K562 (cell line): ENCODE results near the gene GET4. TPM values are rescaled to one million over a fixed set of nuclear protein-coding genes. Genes with fewer than 3 reads are reported as not detected.

Source experiments
- ATAC-seq: fragments of 200-7000 bp; cut with Tn5 transposase; 3 replicates; pipeline ENCODE4 v1.9.1; 2020; ENCODE audit warnings: moderate library complexity
- BruUV-seq: library from RNA; stranded (reverse); fragments of 400-500 nt; replicated peaks from 2 replicates; lab custom pipeline; 2021; lab: Mats Ljungman, UMichigan
- CTCF ChIA-PET: fragments of 300-600 bp; formaldehyde crosslinking; extraction: SDS; loops from one replicate; lab custom pipeline; 2021; ENCODE audit warnings: low intra/inter-chr PET ratio; lab: Yijun Ruan, JAX
- POLR2A ChIA-PET: fragments of 300-600, 350-650 bp; sonication (Branson Sonifier 250); formaldehyde crosslinking; extraction: SDS; loops from one replicate; lab custom pipeline; 2021; ENCODE audit warnings: antibody characterized with exemption, inconsistent platforms; lab: Yijun Ruan, JAX
- DNase-seq, 4 experiments: peaks; one replicate each; pipeline versions ENCODE4 v3.0.0 to v3.0.0-alpha.2; 2011 to 2018; ENCODE audit warnings: low spot score in 3 of 4, mixed read lengths in 3 of 4; ENCODE audit errors: extremely low read depth in 1 of 4
- FAIRE-seq: peaks from 2 replicates; lab custom pipeline; 2011; peaks lifted over from hg19 to GRCh38; lab: Jason Lieb, UNC
- H2AFZ ChIP-seq: 2 replicates; pipeline ENCODE4 v1.6.0; 2011; ENCODE audit warnings: low read depth, low read length, control low read depth, inconsistent platforms
- H3K27ac ChIP-seq: fragments of 200-600 bp; 3 replicates; pipeline ENCODE4 v1.8.0; 2011; ENCODE audit warnings: low read depth, mild to moderate bottlenecking, control low read depth, inconsistent platforms, low read length, moderate library complexity, mixed read lengths; ENCODE audit errors: extremely low read depth
- H3K27me3 ChIP-seq, 2 experiments: fragments of 300-600 bp in 1 of 2; 2 replicates in 1 of 2; 3 replicates in 1 of 2; pipeline versions ENCODE4 v1.6.0 to v1.8.0; 2011; ENCODE audit warnings: inconsistent platforms in 2 of 2, low read length in 2 of 2, mild to moderate bottlenecking in 1 of 2, mixed read lengths in 1 of 2, moderate library complexity in 1 of 2; ENCODE audit not compliant: control insufficient read depth in 2 of 2, insufficient read depth in 2 of 2
- H3K36me3 ChIP-seq: fragments of 300-600 bp; 3 replicates; pipeline ENCODE4 v1.8.0; 2011; ENCODE audit warnings: mild to moderate bottlenecking, low read length, inconsistent platforms; ENCODE audit not compliant: control insufficient read depth, insufficient read depth
- H3K4me1 ChIP-seq, 2 experiments: fragments of 200-600 bp in 1 of 2; replicated peaks in 1 of 2; 2 replicates in 1 of 2; 3 replicates in 1 of 2; pipeline versions ENCODE4 v1.5.1 to v1.8.0; 2011; ENCODE audit warnings: inconsistent platforms in 2 of 2, low read length in 2 of 2, mild to moderate bottlenecking in 1 of 2, mixed read lengths in 1 of 2, moderate library complexity in 1 of 2; ENCODE audit not compliant: control insufficient read depth in 2 of 2, insufficient read depth in 2 of 2
- H3K4me2 ChIP-seq: 2 replicates; pipeline ENCODE4 v1.6.1; 2011; ENCODE audit warnings: low read length, control low read depth, inconsistent platforms, mixed read lengths; ENCODE audit not compliant: insufficient read depth
- H3K4me3 ChIP-seq: fragments of 200-600 bp; sonication (generic), shearing (Covaris generic); 2 replicates; pipeline ENCODE4 v1.5.1; 2016; ENCODE audit warnings: control low read depth, inconsistent platforms
- H3K79me2 ChIP-seq: fragments of 200-600 bp; 3 replicates; pipeline ENCODE4 v1.8.0; 2011; ENCODE audit warnings: low read length, inconsistent platforms; ENCODE audit not compliant: control insufficient read depth, insufficient read depth
- H3K9ac ChIP-seq, 2 experiments: 2 replicates each; pipeline versions ENCODE4 v1.6.0 to v1.6.1; 2011; ENCODE audit warnings: low read depth in 2 of 2, low read length in 2 of 2, control low read depth in 1 of 2, inconsistent platforms in 1 of 2, mild to moderate bottlenecking in 1 of 2, mixed read lengths in 1 of 2; ENCODE audit not compliant: insufficient read depth in 1 of 2
- H3K9me1 ChIP-seq: one replicate; pipeline ENCODE4 v1.6.0; 2011; ENCODE audit warnings: inconsistent platforms, mild to moderate bottlenecking, low read length, moderate library complexity; ENCODE audit not compliant: control insufficient read depth, insufficient read depth
- H3K9me3 ChIP-seq: replicated peaks from 2 replicates; pipeline ENCODE4 v1.5.1; 2011; ENCODE audit warnings: low read depth, low read length, inconsistent platforms; ENCODE audit not compliant: control insufficient read depth, insufficient read depth
- H4K20me1 ChIP-seq: replicated peaks from 2 replicates; pipeline ENCODE4 v1.6.1; 2011; ENCODE audit warnings: low read length, inconsistent platforms, mixed read lengths; ENCODE audit not compliant: control insufficient read depth, insufficient read depth
- CEBPG ChIP-seq, 3 experiments: fragments of 200-800 bp in 1 of 3; sonication (Bioruptor generic) in 1 of 3; sonication (generic) in 1 of 3; formaldehyde crosslinking in 1 of 3; IDR thresholded peaks in 2 of 3; conservative IDR thresholded peaks in 1 of 3; 2 replicates each; pipeline versions ENCODE4 v1.6.1 to v1.8.0; 2016 to 2022; ENCODE audit warnings: missing compliant biosample characterization in 2 of 3, missing genetic modification characterization in 2 of 3, mild to moderate bottlenecking in 1 of 3, missing genetic modification reagents in 1 of 3
- EZH2 ChIP-seq: IDR thresholded peaks from 2 replicates; pipeline ENCODE4 v1.6.1; 2012; ENCODE audit warnings: low read depth, mild to moderate bottlenecking, inconsistent platforms, low read length, borderline replicate concordance
- HNRNPL ChIP-seq: fragments of 200-400 bp; formaldehyde crosslinking; IDR thresholded peaks from 2 replicates; pipeline ENCODE4 v1.6.1; 2017; ENCODE audit warnings: low read depth, mild to moderate bottlenecking, low read length
- MLLT1 ChIP-seq, 2 experiments: fragments of 450-650 bp; IDR thresholded peaks; 2 replicates each; pipeline ENCODE4 v1.6.1; 2016
- PHF8 ChIP-seq: fragments of 200-600 bp; sonication (generic); IDR thresholded peaks from 2 replicates; pipeline ENCODE4 v1.6.1; 2012; ENCODE audit warnings: mixed run types, mild to moderate bottlenecking, inconsistent platforms, low read length, moderate library complexity, borderline replicate concordance
- POLR2G ChIP-seq: fragments of 200-400 bp; formaldehyde crosslinking; IDR thresholded peaks from 2 replicates; pipeline ENCODE4 v1.6.1; 2017; ENCODE audit warnings: low read depth, mild to moderate bottlenecking, antibody characterized with exemption, low read length, moderate library complexity
- RBM22 ChIP-seq: fragments of 200-400 bp; formaldehyde crosslinking; IDR thresholded peaks from 2 replicates; pipeline ENCODE4 v1.6.1; 2018; ENCODE audit warnings: low read length, low read depth; ENCODE audit not compliant: poor library complexity, severe bottlenecking
- SAFB2 ChIP-seq: fragments of 200-400 bp; formaldehyde crosslinking; IDR thresholded peaks from 2 replicates; pipeline ENCODE4 v1.6.1; 2018; ENCODE audit warnings: borderline replicate concordance, low read length, low read depth, moderate library complexity; ENCODE audit not compliant: severe bottlenecking
- SLC30A9 ChIP-seq: fragments of 250-450 bp; sonication (Bioruptor Pico); IDR thresholded peaks from 2 replicates; pipeline ENCODE4 v1.8.0; 2022; ENCODE audit warnings: mild to moderate bottlenecking, moderate library complexity
- SUPT5H ChIP-seq: fragments of 450-650 bp; IDR thresholded peaks from 2 replicates; pipeline ENCODE4 v1.6.1; 2016
- ZNF41 ChIP-seq: fragments of 250-450 bp; sonication (Bioruptor Pico); conservative IDR thresholded peaks from 2 replicates; pipeline ENCODE4 v1.4.0; 2020; ENCODE audit warnings: mild to moderate bottlenecking
- ZNF431 ChIP-seq: sonication (generic); formaldehyde crosslinking; IDR thresholded peaks from 2 replicates; pipeline ENCODE4 v1.8.0; 2022; ENCODE audit warnings: mild to moderate bottlenecking, missing genetic modification reagents
- WGBS: fragments of 100-300 bp; shearing (Covaris generic); methylation state at CpG from one replicate; pipeline ENCODE4 v1.1.6; 2016; ENCODE audit warnings: low coverage, mixed read lengths; ENCODE audit not compliant: insufficient coverage; ENCODE audit errors: missing lambda C conversion rate; 5-methylcytosine and 5-hydroxymethylcytosine counted together
- in situ Hi-C: fragments of 300-500 bp; cut with MboI; formaldehyde crosslinking; loops from 4 replicates; pipeline ENCODE4 v1.15.0; 2018; ENCODE audit warnings: inconsistent platforms, mixed read lengths
- intact Hi-C: fragments of 100-400 bp; cut with micrococcal nuclease; formaldehyde crosslinking; loops from 2 replicates; pipeline ENCODE4 v1.14.2; 2022
- polyA plus RNA-seq, 8 experiments: library from polyadenylated mRNA; depleted of rRNA in 4 of 8; stranded (reverse) in 5 of 8; unstranded in 3 of 8; fragments of >200 nt; fragmentation: Nextera tagmentation in 2 of 8; fragmentation: Illumina TruSeq in 1 of 8; extraction: Ambion mirVana in 2 of 8; extraction: Trizol in 1 of 8; gene quantifications; 2 replicates each; pipeline versions ENCODE4 v1.2.1 to v1.2.3, GENCODE V29; 2011 to 2014; ENCODE audit warnings: inconsistent platforms in 1 of 8, missing spikeins in 1 of 8
- total RNA-seq, 7 experiments: library from RNA; depleted of rRNA in 6 of 7; stranded (reverse); fragments of >200 nt in 6 of 7; fragmentation: Illumina TruSeq in 2 of 7; extraction: Trizol in 2 of 7; gene quantifications; 2 replicates each; pipeline versions ENCODE4 v1.2.1 to v1.2.3, GENCODE V29; 2011 to 2021; ENCODE audit warnings: low replicate concordance in 1 of 7

Gene GET4
- total and polyA plus RNA-seq, 9 of the 15 experiments (the other 6 are each of a cell fraction or from before 2014, with no cell fraction given), result 0.99 to 122 (median 40.4) TPM

GRCh38 chr7:891805-892204 is 15.5 kb downstream of the GET4 start:
- H3K4me2 ChIP-seq, result no peak overlapping the region
- ChIA-PET CTCF (no interaction called here), POLR2A (interaction anchor here (0.5 to 1.6 kb wide), 4 partner anchors 9 to 229 kb away, joined by 3 to 8 read pairs (median 3); no protein-coding TSS in a partner anchor)
- intact Hi-C loops (no loop called here), in situ Hi-C loops (no loop called here)
- WGBS, result 100% methylated on average over 15 of the region's 20 CpGs
- no peak overlapping the region for H3K27ac ChIP-seq
- no peak overlapping the region for H2AFZ ChIP-seq
- ATAC-seq (no peak), FAIRE-seq (no peak), DNase-seq (no peak)
- TF ChIP-seq POLR2G, result 0 out of 2 replicates have a peak, but pooled peaks have one; percentile 37
- TF ChIP-seq EZH2, result no peak
- no peaks in the 10 kb centered on the region for H3K9me1 ChIP-seq
- peaks cover 26% of the 10 kb centered on the region for H3K79me2 ChIP-seq
- no peaks in the 10 kb centered on the region for H3K27me3 ChIP-seq
- no peaks in the 10 kb centered on the region; the same call in 1 of the 2 replicates for H4K20me1 ChIP-seq
- no TSS peak for BruUV-seq
- no peak overlapping the region for H3K9ac ChIP-seq
- peaks cover 93% of the 10 kb centered on the region; the same call in 2 of the 3 replicates for H3K36me3 ChIP-seq
- H3K4me1 ChIP-seq, result peaks cover 0 to 28% of the 10 kb centered on the region in 2 experiments; a peak in 1 of 5 replicates
- no peak overlapping the region for H3K4me3 ChIP-seq
- H3K9me3 ChIP-seq, result no peaks in the 10 kb centered on the region

GRCh38 chr7:892648-893593 is 16.6 kb downstream of the GET4 start:
- FAIRE-seq, result no peak
- peaks cover 92% of the 10 kb centered on the region; the same call in 2 of the 3 replicates for H3K36me3 ChIP-seq
- no peaks in the 10 kb centered on the region for H3K9me1 ChIP-seq

More at GRCh38 chr7:892648-893593, 16.6 kb downstream of the GET4 start:
- H4K20me1 ChIP-seq, result no peaks in the 10 kb centered on the region; the same call in 1 of the 2 replicates
- CTCF ChIA-PET, result no interaction called here
- H3K4me2 ChIP-seq, result no peak overlapping the region
- H3K4me3 ChIP-seq, result no peak overlapping the region
- WGBS, result 96% methylated on average over 7 of the region's 48 CpGs
- TF ChIP-seq ZNF431 (CRISPR knock-in tag) (no peak), RBM22 (peak; percentile 62), SUPT5H (peak; percentile 51; the same call in 1 of the 2 replicates), CEBPG (CRISPR knock-in tag; IDR thresholded peaks at IDR 0.05) (no peak), CEBPG (tag; conservative IDR thresholded peaks at IDR 0.05 in 1 of 2, IDR thresholded peaks at IDR 0.05 in 1 of 2) (no peak), SLC30A9 (no peak), MLLT1 (IDR thresholded peaks at IDR 0.05) (no peak), ZNF41 (CRISPR knock-in tag) (no peak), POLR2G (peak; percentile 59), PHF8 (no peak), SAFB2 (no peak), HNRNPL (peak; percentile 92)
- TF ChIP-seq, all 486 proteins: peak for 4
- DNase-seq (no peak), ATAC-seq (no peak)
- Histone ChIP-seq H3K79me2 (peaks cover 15% of the 10 kb centered on the region), H3K4me1 (peaks cover 0 to 37% of the 10 kb centered on the region in 2 experiments; a peak in 2 of 5 replicates), H3K27ac (no peak overlapping the region), H3K9me3 (no peaks in the 10 kb centered on the region), H3K9ac (no peak overlapping the region), H2AFZ (no peak overlapping the region), H3K27me3 (no peaks in the 10 kb centered on the region)
- in situ Hi-C loops, result no loop called here
- no TSS peak for BruUV-seq
- intact Hi-C loops, result no loop called here
- POLR2A ChIA-PET, result interaction anchor here (0.6 to 1.4 kb wide), 2 partner anchors 10 to 47 kb away, joined by 3 read pairs; no protein-coding TSS in a partner anchor
